Activated naive CD4-positive, alpha-beta T cell treated with anti-CD3 and anti-CD28 coated beads, Interleukin-2, amount 50 U/mL, for 24 hours (primary cell): ENCODE measurements around the gene MBTPS1.

Experiments used
- H3K27ac Mint-ChIP-seq: one replicate; pipeline ENCODE4 v1.8.0; 2021; ENCODE audit warnings: mild to moderate bottlenecking, mixed read lengths
- H3K27me3 Mint-ChIP-seq: one replicate; pipeline ENCODE4 v1.8.0; 2021; ENCODE audit warnings: mixed read lengths
- H3K36me3 Mint-ChIP-seq: one replicate; pipeline ENCODE4 v1.8.0; 2021; ENCODE audit warnings: mixed read lengths
- H3K4me1 Mint-ChIP-seq: one replicate; pipeline ENCODE4 v1.8.0; 2021; ENCODE audit warnings: mixed read lengths
- H3K4me3 Mint-ChIP-seq: one replicate; pipeline ENCODE4 v1.8.0; 2021; ENCODE audit warnings: mild to moderate bottlenecking, mixed read lengths
- H3K9me3 Mint-ChIP-seq: one replicate; pipeline ENCODE4 v1.8.0; 2021; ENCODE audit warnings: mixed read lengths

Gene MBTPS1

GRCh38 chr16:84045001-84045817 is 71.5 kb downstream of the MBTPS1 start:
- Mint-ChIP-seq H3K9me3 (no peaks in the 10 kb centered on the region), H3K27me3 (peaks cover 11% of the 10 kb centered on the region), H3K27ac (no peak overlapping the region), H3K4me1 (no peaks in the 10 kb centered on the region), H3K36me3 (no peaks in the 10 kb centered on the region), H3K4me3 (no peak overlapping the region)

GRCh38 chr16:84044118-84044488 is 72.6 kb downstream of the MBTPS1 start:
- H3K4me3 Mint-ChIP-seq: no peak overlapping the region
- H3K9me3 Mint-ChIP-seq: no peaks in the 10 kb centered on the region
- no peaks in the 10 kb centered on the region for H3K36me3 Mint-ChIP-seq
- H3K27me3 Mint-ChIP-seq: peaks cover 15% of the 10 kb centered on the region
- H3K27ac Mint-ChIP-seq: no peak overlapping the region
- no peaks in the 10 kb centered on the region for H3K4me1 Mint-ChIP-seq

GRCh38 chr16:84043486-84044117 is 73.1 kb downstream of the MBTPS1 start:
- peaks cover 15% of the 10 kb centered on the region for H3K27me3 Mint-ChIP-seq
- H3K27ac Mint-ChIP-seq: no peak overlapping the region
- no peaks in the 10 kb centered on the region for H3K9me3 Mint-ChIP-seq
- H3K36me3 Mint-ChIP-seq: no peaks in the 10 kb centered on the region
- H3K4me1 Mint-ChIP-seq: no peaks in the 10 kb centered on the region
- no peak overlapping the region for H3K4me3 Mint-ChIP-seq

- Mint-ChIP-seq H3K27ac (no peak overlapping the region), H3K27me3 (peaks cover 15% of the 10 kb centered on the region), H3K36me3 (no peaks in the 10 kb centered on the region), H3K4me3 (no peak overlapping the region), H3K9me3 (no peaks in the 10 kb centered on the region), H3K4me1 (no peaks in the 10 kb centered on the region)
Measured at GRCh38 chr16:84042879-84043485, 73.8 kb downstream of the MBTPS1 start.

GRCh38 chr16:84042308-84042878 is 74.3 kb downstream of the MBTPS1 start, which contains the start of gene SLC38A8:
TSS of gene SLC38A8 (minus strand) at chr16:84042795. CDS start at chr16:84042157, 638 bp downstream.
- no peaks in the 10 kb centered on the region for H3K36me3 Mint-ChIP-seq
- no peaks in the 10 kb centered on the region for H3K4me1 Mint-ChIP-seq
- H3K4me3 Mint-ChIP-seq: no peak within 1 kb of the TSS
- peaks cover 15% of the 10 kb centered on the region for H3K27me3 Mint-ChIP-seq
- no peaks in the 10 kb centered on the region for H3K9me3 Mint-ChIP-seq
- H3K27ac Mint-ChIP-seq: no peak within 1 kb of the TSS

GRCh38 chr16:84041881-84042280 is 74.9 kb downstream of the MBTPS1 start:
- no peaks in the 10 kb centered on the region for H3K9me3 Mint-ChIP-seq
- H3K27me3 Mint-ChIP-seq: peaks cover 15% of the 10 kb centered on the region
- no peak overlapping the region for H3K27ac Mint-ChIP-seq
- H3K36me3 Mint-ChIP-seq: no peaks in the 10 kb centered on the region
- H3K4me1 Mint-ChIP-seq: no peaks in the 10 kb centered on the region
- H3K4me3 Mint-ChIP-seq: no peak overlapping the region

- Mint-ChIP-seq H3K27ac (no peak overlapping the region), H3K27me3 (peaks cover 15% of the 10 kb centered on the region), H3K4me3 (no peak overlapping the region), H3K36me3 (no peaks in the 10 kb centered on the region), H3K4me1 (no peaks in the 10 kb centered on the region), H3K9me3 (no peaks in the 10 kb centered on the region)
Measured at GRCh38 chr16:84040823-84041820, 75.6 kb downstream of the MBTPS1 start.

- no peak overlapping the region for H3K27ac Mint-ChIP-seq
- H3K9me3 Mint-ChIP-seq: no peaks in the 10 kb centered on the region
Measured at GRCh38 chr16:84040226-84040822, 76.4 kb downstream of the MBTPS1 start.

GRCh38 chr16:84039696-84040095 is 77.0 kb downstream of the MBTPS1 start:
- H3K9me3 Mint-ChIP-seq: no peaks in the 10 kb centered on the region
- H3K27ac Mint-ChIP-seq: no peak overlapping the region
- no peaks in the 10 kb centered on the region for H3K4me1 Mint-ChIP-seq
- H3K36me3 Mint-ChIP-seq: no peaks in the 10 kb centered on the region
- peaks cover 15% of the 10 kb centered on the region for H3K27me3 Mint-ChIP-seq
- H3K4me3 Mint-ChIP-seq: no peak overlapping the region

More at GRCh38 chr16:84040226-84040822, 76.4 kb downstream of the MBTPS1 start:
- Mint-ChIP-seq H3K36me3 (no peaks in the 10 kb centered on the region), H3K27me3 (peaks cover 15% of the 10 kb centered on the region), H3K4me1 (no peaks in the 10 kb centered on the region), H3K4me3 (no peak overlapping the region)

GRCh38 chr16:84038469-84038868 is 78.3 kb downstream of the MBTPS1 start:
- H3K27me3 Mint-ChIP-seq: peaks cover 10% of the 10 kb centered on the region
- no peak overlapping the region for H3K27ac Mint-ChIP-seq
- no peaks in the 10 kb centered on the region for H3K9me3 Mint-ChIP-seq
- H3K4me3 Mint-ChIP-seq: no peak overlapping the region
- H3K4me1 Mint-ChIP-seq: no peaks in the 10 kb centered on the region
- H3K36me3 Mint-ChIP-seq: no peaks in the 10 kb centered on the region

GRCh38 chr16:84036982-84037425 is 79.7 kb downstream of the MBTPS1 start:
- Mint-ChIP-seq H3K4me3 (no peak overlapping the region), H3K36me3 (no peaks in the 10 kb centered on the region), H3K27me3 (peaks cover 6% of the 10 kb centered on the region), H3K27ac (no peak overlapping the region), H3K4me1 (no peaks in the 10 kb centered on the region), H3K9me3 (no peaks in the 10 kb centered on the region)

- H3K4me1 Mint-ChIP-seq: no peaks in the 10 kb centered on the region
- no peaks in the 10 kb centered on the region for H3K9me3 Mint-ChIP-seq
- H3K27ac Mint-ChIP-seq: no peak overlapping the region
- no peak overlapping the region for H3K4me3 Mint-ChIP-seq
- no peaks in the 10 kb centered on the region for H3K36me3 Mint-ChIP-seq
- H3K27me3 Mint-ChIP-seq: peaks cover 6% of the 10 kb centered on the region
Measured at GRCh38 chr16:84036131-84036530, 80.6 kb downstream of the MBTPS1 start.

- H3K4me1 Mint-ChIP-seq: peaks cover 2% of the 10 kb centered on the region
- no peak overlapping the region for H3K27ac Mint-ChIP-seq
- H3K9me3 Mint-ChIP-seq: no peaks in the 10 kb centered on the region
- H3K27me3 Mint-ChIP-seq: no peaks in the 10 kb centered on the region
- no peaks in the 10 kb centered on the region for H3K36me3 Mint-ChIP-seq
- H3K4me3 Mint-ChIP-seq: no peak overlapping the region
Measured at GRCh38 chr16:84034516-84034915, 82.2 kb downstream of the MBTPS1 start.
